GM18505 (cell line): ENCODE measurements around the gene GALNT16.

Experiments used
- ATAC-seq: cut with Tn5 transposase; IDR thresholded peaks from one replicate; pipeline ENCODE4 v1.9.1; 2021; ENCODE audit not compliant: unreplicated experiment
- POLR2A ChIP-seq: IDR thresholded peaks from 4 replicates; pipeline ENCODE4 v1.6.1; 2011; ENCODE audit warnings: borderline replicate concordance; ENCODE audit not compliant: insufficient read depth, insufficient read length; ENCODE audit errors: extremely low read depth

The GALNT16 gene

DNA sequence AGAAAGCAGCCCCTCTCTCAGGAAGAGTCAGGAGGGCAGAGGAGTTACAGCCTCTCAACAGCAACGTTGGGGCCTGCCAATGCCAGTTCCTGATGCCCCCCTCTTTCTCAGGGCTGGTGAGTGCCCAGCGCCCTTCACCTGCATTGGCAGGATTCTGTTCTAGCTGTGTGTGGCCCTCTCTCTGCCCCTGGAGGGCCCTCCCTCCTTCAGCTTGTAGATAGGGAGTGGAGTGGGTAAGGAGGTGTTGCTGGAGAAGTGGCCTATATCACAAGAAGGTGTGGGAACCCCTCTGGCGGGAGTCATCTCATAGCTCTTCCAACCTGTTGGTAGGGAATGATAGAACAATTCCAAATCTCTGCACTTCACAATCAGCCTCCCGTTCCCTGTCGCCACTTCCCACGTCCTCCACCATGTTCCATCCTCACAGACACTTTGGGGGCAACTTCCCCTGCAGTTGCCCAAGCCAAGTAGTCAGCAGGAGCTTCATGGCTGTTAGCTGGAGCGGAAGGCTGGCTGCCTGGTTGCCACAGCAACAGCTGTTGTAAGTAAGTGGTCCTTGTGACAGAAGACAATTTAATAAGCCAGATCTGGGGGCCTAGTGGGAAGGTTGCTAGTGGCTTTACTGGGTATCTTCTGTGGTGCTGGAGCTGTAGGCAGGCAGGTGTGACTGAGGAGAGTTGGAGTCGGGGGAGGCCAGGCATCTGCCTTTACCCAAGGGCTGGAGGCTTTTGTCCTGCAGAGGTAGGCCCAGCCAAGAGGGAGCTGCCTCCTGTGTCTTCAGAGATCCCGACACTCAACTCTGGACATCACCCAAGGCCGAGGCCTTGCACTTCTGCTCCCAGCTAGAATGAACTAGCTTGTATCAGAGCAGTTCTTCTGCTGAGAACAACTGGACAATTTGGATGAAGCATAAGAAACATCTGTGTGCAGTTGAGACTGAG, 38.4 kb downstream of the GALNT16 start:
- TF ChIP-seq POLR2A = no peak
- no peak for ATAC-seq

DNA sequence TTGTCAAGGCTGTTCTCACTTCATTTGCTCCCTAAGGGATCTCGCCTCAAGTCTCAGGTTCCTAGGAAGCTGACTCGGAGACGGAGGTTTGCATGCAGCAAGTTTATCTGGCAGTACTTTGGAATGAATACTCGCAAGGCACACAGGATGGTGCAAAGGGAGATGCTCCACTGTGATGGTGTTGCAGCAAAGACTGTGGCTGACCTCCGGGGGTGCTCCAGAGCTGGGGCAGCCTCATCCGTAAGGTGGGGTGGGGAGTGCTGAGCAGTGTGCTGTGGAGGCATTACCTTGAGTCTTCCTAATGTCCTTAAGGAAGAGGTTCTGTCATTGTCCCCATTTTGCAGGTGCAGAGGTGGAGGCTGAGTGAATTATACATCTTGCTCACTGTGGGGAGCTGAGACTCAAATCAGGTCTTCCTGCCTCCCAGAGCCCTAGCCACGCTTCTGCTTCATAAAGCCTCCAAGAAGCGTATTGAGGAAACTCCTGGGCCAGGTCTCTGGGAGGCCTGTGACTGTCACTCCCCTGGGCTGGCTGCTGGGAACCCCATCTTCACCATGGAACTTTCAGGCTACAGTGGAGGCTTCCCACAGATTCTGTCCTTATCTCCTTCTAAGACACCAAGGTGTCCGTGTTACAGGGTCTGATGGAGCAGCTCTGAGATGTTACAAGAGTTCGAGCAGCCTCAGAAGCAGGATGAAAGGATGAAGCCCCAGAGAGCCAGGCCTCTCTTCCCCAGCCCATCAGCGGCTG, 39.5 kb downstream of the GALNT16 start:
- ATAC-seq = no peak

DNA sequence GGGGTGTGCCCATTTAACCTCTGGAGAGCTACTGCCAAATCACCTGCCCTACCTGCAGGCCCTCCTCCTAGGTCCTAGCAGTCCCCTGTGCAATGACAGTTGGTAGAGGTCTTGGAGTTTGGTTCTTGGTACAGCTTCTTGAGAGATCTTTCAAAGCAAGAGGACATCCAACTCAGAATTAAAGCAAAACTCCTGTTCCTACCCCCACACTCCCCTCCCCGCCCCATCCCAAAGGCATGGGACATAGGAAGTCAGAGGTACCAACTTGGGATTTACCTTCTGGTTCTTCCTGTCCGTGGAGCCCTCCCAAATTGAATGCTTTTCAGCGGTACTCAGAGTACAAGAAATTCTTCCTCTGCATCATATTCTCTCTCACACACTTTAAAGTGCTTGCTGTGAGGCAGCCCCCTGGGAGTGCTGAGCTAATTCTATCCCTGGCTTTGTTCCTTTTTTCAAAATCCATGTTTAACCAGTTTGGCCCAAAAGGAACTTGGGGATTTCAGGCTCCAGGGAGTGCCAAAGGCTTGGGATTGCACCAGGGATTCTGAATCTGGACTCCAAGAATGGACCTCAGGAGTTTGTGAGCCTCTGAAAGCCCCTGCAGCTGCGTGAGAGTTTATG, 40.8 kb downstream of the GALNT16 start:
- ATAC-seq = no peak
- TF ChIP-seq POLR2A = no peak

More for the DNA sequence above, 39.5 kb downstream of the GALNT16 start:
- no peak for TF ChIP-seq POLR2A

DNA sequence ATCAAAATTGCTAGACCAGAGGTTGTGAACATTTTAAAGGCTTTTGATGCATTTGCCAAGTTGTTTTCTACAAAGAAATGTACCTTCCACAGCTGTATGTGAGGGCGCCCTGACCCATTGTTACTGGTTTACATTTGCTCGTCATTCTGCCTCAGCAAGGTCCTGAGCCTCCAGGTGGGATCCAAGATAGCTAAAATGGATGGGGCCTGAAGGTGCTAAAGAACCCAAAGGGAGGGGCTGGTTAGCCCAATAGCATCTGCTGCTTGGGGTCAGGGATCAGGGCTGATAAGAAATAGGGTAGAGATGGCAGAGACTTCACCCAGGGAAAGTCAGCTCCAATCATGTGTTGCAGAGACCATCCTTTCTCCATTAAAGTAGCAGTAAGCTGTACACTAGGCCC, 43.1 kb downstream of the GALNT16 start:
- TF ChIP-seq POLR2A = no peak
- no peak for ATAC-seq

DNA sequence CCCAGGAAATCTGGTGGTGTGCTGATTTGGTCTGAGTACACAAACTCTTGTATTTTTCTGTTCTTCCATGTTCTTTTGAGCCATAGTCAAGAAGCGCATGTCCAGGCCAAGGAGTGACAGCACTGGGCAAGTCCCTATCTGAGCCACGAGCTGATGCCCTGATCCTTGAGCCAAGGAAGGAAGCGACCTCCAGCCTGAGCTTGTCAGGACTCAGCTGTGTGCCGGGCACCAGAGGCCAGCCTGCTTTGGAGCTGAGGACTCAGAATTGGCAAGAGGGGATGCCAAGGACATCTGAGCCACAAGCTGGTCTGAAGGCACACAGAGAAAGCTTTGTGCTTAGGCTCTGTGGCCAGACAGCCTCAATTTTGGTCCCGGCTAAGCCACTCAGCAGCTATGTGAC, 52.6 kb downstream of the GALNT16 start:
- TF ChIP-seq POLR2A = no peak
- ATAC-seq = no peak

DNA sequence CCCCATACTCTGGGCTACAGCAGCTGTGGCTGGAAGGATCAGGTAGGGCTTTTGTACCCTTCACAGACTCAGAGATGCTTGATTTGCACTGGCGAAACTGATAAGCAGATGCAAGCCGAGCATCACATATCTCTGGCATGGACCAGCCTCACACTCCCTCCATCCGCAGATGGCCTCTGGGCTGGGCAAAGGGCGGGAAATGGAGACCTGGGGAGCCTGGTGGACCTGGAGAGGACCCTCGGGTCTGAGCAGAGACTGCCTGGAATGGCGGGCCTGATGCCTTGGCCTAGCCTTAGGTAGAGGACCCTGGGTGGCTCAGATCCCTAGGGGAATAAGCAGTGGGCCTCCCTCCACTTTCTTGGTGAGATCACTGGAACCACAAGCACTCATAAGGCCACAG, 53.2 kb downstream of the GALNT16 start:
- no peak for ATAC-seq
- no peak for TF ChIP-seq POLR2A

DNA sequence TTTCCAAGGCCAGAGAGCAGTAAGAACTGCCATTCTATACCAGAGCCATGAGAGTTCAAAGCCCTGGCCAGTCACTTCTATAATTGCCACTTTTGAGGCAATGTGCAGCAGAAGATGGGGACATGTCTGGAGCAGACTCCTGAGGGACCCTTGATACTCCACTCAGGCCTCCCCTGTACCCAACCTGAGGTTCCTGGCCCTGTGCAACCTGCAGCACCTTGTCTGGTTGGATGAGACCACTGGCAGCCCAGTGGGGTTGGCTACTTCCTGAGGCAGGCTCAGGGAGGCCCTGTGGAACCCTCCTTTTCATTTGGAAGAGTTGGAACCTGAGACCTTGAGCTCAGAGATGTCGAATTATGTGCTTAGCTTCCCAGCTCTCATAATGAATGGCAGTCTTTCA, 54.4 kb downstream of the GALNT16 start:
- ATAC-seq = no peak
- no peak for TF ChIP-seq POLR2A

DNA sequence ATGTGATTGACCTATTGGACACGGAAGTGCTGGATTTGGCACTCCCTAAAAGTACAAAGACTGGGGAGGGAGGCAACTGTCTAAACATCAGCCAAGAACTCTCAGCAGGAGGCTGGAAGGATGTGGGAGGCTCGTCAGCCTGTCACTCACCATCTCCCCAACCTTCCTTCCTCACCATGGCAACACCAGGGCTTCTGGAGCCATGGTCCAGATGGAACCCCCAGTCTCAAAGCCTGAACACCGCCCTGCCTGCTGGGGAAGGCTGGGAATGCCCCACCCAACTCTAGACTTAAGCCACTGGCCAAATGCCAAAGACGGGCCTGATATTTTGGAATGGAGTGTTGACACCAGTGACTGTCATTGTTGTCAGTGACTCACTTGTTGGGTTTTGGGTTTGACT, 55.3 kb downstream of the GALNT16 start:
- no peak for ATAC-seq
- TF ChIP-seq POLR2A = no peak

DNA sequence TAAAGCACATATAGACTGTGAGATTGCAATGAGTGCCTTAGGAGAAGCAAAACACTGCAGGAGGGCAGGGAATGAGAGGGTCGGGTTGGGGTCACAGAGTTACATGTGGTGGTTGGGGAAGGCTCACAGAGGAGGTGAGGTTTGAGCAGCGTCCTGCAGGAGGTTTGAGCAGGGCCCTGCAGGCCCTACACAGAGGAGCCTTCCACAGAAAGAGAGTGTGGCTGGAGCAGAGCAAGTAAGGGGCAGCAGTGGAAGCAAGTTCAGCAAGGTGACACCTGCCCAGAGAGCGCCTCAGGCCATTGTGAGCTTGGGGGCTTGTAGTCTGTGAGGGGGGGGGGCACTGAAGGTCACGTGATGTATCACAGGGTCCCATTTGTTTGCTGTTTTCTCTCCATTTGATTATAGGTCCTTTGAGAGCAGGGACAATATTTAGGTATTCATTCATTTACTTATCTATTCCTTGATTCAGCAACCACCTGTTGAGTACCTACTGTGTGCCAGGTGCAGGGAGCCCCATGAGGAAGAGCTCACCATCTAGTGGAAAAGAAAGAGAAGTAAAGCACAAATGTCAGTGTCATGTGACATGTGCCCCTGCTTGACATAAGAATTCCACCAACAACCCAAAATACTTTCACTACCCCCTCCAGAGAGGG, 56.6 kb downstream of the GALNT16 start:
- TF ChIP-seq POLR2A = no peak
- no peak for ATAC-seq

DNA sequence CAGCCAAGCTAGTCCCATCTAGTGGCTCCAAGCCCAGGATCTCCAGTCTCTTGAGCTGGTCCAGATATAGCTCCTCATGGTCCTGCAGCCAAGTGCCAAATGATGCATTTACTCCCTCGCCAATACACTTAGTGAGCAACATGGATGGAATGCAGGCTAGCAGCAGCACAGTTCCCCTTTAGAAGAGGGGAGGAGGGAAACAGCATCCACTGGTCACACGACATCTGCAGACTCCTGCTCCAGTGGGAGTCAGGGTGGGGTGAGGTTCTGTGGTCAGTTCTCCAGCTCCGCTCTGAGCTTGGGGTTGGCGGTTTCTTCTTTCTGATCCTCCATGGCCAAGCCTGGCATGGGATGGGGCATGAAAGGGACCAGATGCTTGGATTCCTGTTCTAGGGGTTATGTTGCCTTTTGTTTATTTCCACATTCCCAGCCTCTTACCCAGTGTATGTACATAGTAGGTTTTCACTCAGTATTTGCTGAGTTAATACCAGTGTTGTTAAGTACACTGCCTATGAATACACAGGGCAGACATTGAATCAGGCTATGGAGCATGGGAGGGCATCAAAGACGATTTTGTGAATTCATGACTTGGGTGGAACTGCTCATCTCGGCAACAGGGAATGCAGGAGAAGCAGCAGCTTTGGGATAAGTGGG, 57.3 kb downstream of the GALNT16 start:
- no peak for ATAC-seq
- TF ChIP-seq POLR2A = no peak

DNA sequence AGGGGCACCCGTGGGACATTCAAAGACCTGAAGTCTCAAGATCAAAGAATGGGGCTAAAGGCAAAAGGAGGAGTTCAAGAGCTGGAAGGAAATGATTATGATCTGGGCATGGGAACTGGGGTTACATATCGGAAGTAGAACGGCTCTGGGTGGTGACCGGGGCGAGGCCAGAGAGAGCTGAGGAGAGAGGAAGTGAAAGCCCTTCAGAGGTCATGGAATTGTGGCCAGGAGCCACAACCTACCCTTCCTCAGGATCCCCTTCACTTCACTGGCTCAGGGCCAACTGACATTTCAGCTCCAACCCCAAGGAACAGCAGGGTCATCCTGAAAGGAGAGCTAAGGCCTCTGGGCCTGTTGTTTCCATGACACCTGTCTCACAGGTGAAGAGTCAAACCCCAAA, 57.8 kb downstream of the GALNT16 start:
- no peak for TF ChIP-seq POLR2A
- no peak for ATAC-seq

DNA sequence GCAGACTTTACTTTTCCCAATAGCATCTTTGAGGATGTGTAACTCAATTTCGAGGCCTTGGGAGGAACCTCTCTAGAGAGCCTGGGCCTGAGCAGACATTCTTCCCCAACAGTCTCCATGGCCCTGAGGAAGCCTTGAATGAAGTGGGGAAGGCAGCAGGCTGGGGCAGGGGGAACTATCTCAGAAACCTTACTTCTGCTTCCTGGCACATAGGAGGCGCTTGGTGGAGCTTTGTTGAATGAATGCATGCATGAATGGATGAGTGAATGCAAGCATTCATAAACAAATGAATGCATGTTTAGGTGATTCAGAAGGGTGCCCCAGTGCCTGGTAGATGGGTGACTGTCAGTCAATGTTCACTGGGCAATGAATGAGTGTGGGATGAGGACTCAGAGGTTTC, 58.3 kb downstream of the GALNT16 start:
- no peak for ATAC-seq
- TF ChIP-seq POLR2A = no peak
